K562 (cell line): ENCODE measurements around the gene SRRM4. TPM values are rescaled to one million over a fixed set of nuclear protein-coding genes. Genes with fewer than 3 reads are reported as not detected.

Experiments used
- ATAC-seq: fragments of 200-7000 bp; cut with Tn5 transposase; 3 replicates; pipeline ENCODE4 v1.9.1; 2020; ENCODE audit warnings: moderate library complexity
- BruUV-seq: library from RNA; stranded (reverse); fragments of 400-500 nt; replicated peaks from 2 replicates; lab custom pipeline; 2021; lab: Mats Ljungman, UMichigan
- CTCF ChIA-PET: fragments of 300-600 bp; formaldehyde crosslinking; extraction: SDS; loops from one replicate; lab custom pipeline; 2021; ENCODE audit warnings: low intra/inter-chr PET ratio; lab: Yijun Ruan, JAX
- POLR2A ChIA-PET: fragments of 300-600, 350-650 bp; sonication (Branson Sonifier 250); formaldehyde crosslinking; extraction: SDS; loops from one replicate; lab custom pipeline; 2021; ENCODE audit warnings: antibody characterized with exemption, inconsistent platforms; lab: Yijun Ruan, JAX
- DNase-seq, 4 experiments: peaks; one replicate each; pipeline versions ENCODE4 v3.0.0 to v3.0.0-alpha.2; 2011 to 2018; ENCODE audit warnings: low spot score in 3 of 4, mixed read lengths in 3 of 4; ENCODE audit errors: extremely low read depth in 1 of 4
- FAIRE-seq: peaks from 2 replicates; lab custom pipeline; 2011; peaks lifted over from hg19 to GRCh38; lab: Jason Lieb, UNC
- H2AFZ ChIP-seq: 2 replicates; pipeline ENCODE4 v1.6.0; 2011; ENCODE audit warnings: low read depth, low read length, control low read depth, inconsistent platforms
- H3K27ac ChIP-seq: fragments of 200-600 bp; 3 replicates; pipeline ENCODE4 v1.8.0; 2011; ENCODE audit warnings: low read depth, mild to moderate bottlenecking, control low read depth, inconsistent platforms, low read length, moderate library complexity, mixed read lengths; ENCODE audit errors: extremely low read depth
- H3K27me3 ChIP-seq, 2 experiments: fragments of 300-600 bp in 1 of 2; 2 replicates in 1 of 2; 3 replicates in 1 of 2; pipeline versions ENCODE4 v1.6.0 to v1.8.0; 2011; ENCODE audit warnings: inconsistent platforms in 2 of 2, low read length in 2 of 2, mild to moderate bottlenecking in 1 of 2, mixed read lengths in 1 of 2, moderate library complexity in 1 of 2; ENCODE audit not compliant: control insufficient read depth in 2 of 2, insufficient read depth in 2 of 2
- H3K36me3 ChIP-seq: fragments of 300-600 bp; 3 replicates; pipeline ENCODE4 v1.8.0; 2011; ENCODE audit warnings: mild to moderate bottlenecking, low read length, inconsistent platforms; ENCODE audit not compliant: control insufficient read depth, insufficient read depth
- H3K4me1 ChIP-seq, 2 experiments: fragments of 200-600 bp in 1 of 2; replicated peaks in 1 of 2; 2 replicates in 1 of 2; 3 replicates in 1 of 2; pipeline versions ENCODE4 v1.5.1 to v1.8.0; 2011; ENCODE audit warnings: inconsistent platforms in 2 of 2, low read length in 2 of 2, mild to moderate bottlenecking in 1 of 2, mixed read lengths in 1 of 2, moderate library complexity in 1 of 2; ENCODE audit not compliant: control insufficient read depth in 2 of 2, insufficient read depth in 2 of 2
- H3K4me2 ChIP-seq: 2 replicates; pipeline ENCODE4 v1.6.1; 2011; ENCODE audit warnings: low read length, control low read depth, inconsistent platforms, mixed read lengths; ENCODE audit not compliant: insufficient read depth
- H3K4me3 ChIP-seq: fragments of 200-600 bp; sonication (generic), shearing (Covaris generic); 2 replicates; pipeline ENCODE4 v1.5.1; 2016; ENCODE audit warnings: control low read depth, inconsistent platforms
- H3K79me2 ChIP-seq: fragments of 200-600 bp; 3 replicates; pipeline ENCODE4 v1.8.0; 2011; ENCODE audit warnings: low read length, inconsistent platforms; ENCODE audit not compliant: control insufficient read depth, insufficient read depth
- H3K9ac ChIP-seq, 2 experiments: 2 replicates each; pipeline versions ENCODE4 v1.6.0 to v1.6.1; 2011; ENCODE audit warnings: low read depth in 2 of 2, low read length in 2 of 2, control low read depth in 1 of 2, inconsistent platforms in 1 of 2, mild to moderate bottlenecking in 1 of 2, mixed read lengths in 1 of 2; ENCODE audit not compliant: insufficient read depth in 1 of 2
- H3K9me1 ChIP-seq: one replicate; pipeline ENCODE4 v1.6.0; 2011; ENCODE audit warnings: inconsistent platforms, mild to moderate bottlenecking, low read length, moderate library complexity; ENCODE audit not compliant: control insufficient read depth, insufficient read depth
- H3K9me3 ChIP-seq: replicated peaks from 2 replicates; pipeline ENCODE4 v1.5.1; 2011; ENCODE audit warnings: low read depth, low read length, inconsistent platforms; ENCODE audit not compliant: control insufficient read depth, insufficient read depth
- H4K20me1 ChIP-seq: replicated peaks from 2 replicates; pipeline ENCODE4 v1.6.1; 2011; ENCODE audit warnings: low read length, inconsistent platforms, mixed read lengths; ENCODE audit not compliant: control insufficient read depth, insufficient read depth
- CREB3L1 ChIP-seq: fragments of 450-650 bp; IDR thresholded peaks from 2 replicates; pipeline ENCODE4 v1.6.1; 2014; ENCODE audit warnings: low read depth, mild to moderate bottlenecking, moderate library complexity, borderline replicate concordance
- EHMT2 ChIP-seq: fragments of 450-650 bp; IDR thresholded peaks from 2 replicates; pipeline ENCODE4 v1.6.1; 2018; ENCODE audit warnings: antibody characterized with exemption
- ELF1 ChIP-seq: fragments of 200-800 bp; sonication (Bioruptor generic); IDR thresholded peaks from 2 replicates; pipeline ENCODE4 v1.6.1; 2016; ENCODE audit warnings: missing genetic modification characterization, missing compliant biosample characterization
- FOXA3 ChIP-seq, 2 experiments: fragments of 450-650 bp in 1 of 2; sonication (generic) in 1 of 2; formaldehyde crosslinking; IDR thresholded peaks in 1 of 2; conservative IDR thresholded peaks in 1 of 2; 2 replicates each; pipeline versions ENCODE4 v1.4.0 to v1.8.0; 2020 to 2022; ENCODE audit warnings: mild to moderate bottlenecking in 2 of 2, missing genetic modification reagents in 1 of 2
- FOXJ3 ChIP-seq: sonication (generic); formaldehyde crosslinking; IDR thresholded peaks from 2 replicates; pipeline ENCODE4 v1.4.0; 2020; ENCODE audit warnings: mild to moderate bottlenecking, missing genetic modification reagents
- IFI16 ChIP-seq: fragments of 250-450 bp; sonication (Bioruptor Pico); IDR thresholded peaks from 2 replicates; pipeline ENCODE4 v2.1.2; 2022; ENCODE audit warnings: mild to moderate bottlenecking, inconsistent platforms
- MAX ChIP-seq: sonication (generic); formaldehyde crosslinking; IDR thresholded peaks from 2 replicates; pipeline ENCODE4 v1.9.0; 2022; ENCODE audit warnings: mild to moderate bottlenecking, missing genetic modification reagents
- MEIS2 ChIP-seq: fragments of 450-650 bp; IDR thresholded peaks from 2 replicates; pipeline ENCODE4 v1.6.1; 2014; ENCODE audit warnings: mild to moderate bottlenecking; ENCODE audit not compliant: partially characterized antibody
- POLR2B ChIP-seq: fragments of 450-650 bp; IDR thresholded peaks from 2 replicates; pipeline ENCODE4 v1.6.1; 2018; ENCODE audit warnings: low read depth; ENCODE audit not compliant: partially characterized antibody
- SREBF1 ChIP-seq: fragments of 150-350 bp; IDR thresholded peaks from 2 replicates; pipeline ENCODE4 v1.6.1; 2014; ENCODE audit warnings: antibody characterized with exemption, low read depth, low read length, borderline replicate concordance
- ZNF644 ChIP-seq: fragments of 200-800 bp; sonication (Bioruptor generic); IDR thresholded peaks from 2 replicates; pipeline ENCODE4 v1.6.1; 2016; ENCODE audit warnings: low read depth, missing genetic modification characterization, missing compliant biosample characterization
- ZNF696 ChIP-seq: fragments of 250-450 bp; sonication (Bioruptor Pico); conservative IDR thresholded peaks from 2 replicates; pipeline ENCODE4 v1.4.0; 2020; ENCODE audit warnings: mild to moderate bottlenecking, moderate library complexity
- WGBS: fragments of 100-300 bp; shearing (Covaris generic); methylation state at CpG from one replicate; pipeline ENCODE4 v1.1.6; 2016; ENCODE audit warnings: low coverage, mixed read lengths; ENCODE audit not compliant: insufficient coverage; ENCODE audit errors: missing lambda C conversion rate; 5-methylcytosine and 5-hydroxymethylcytosine counted together
- in situ Hi-C: fragments of 300-500 bp; cut with MboI; formaldehyde crosslinking; loops from 4 replicates; pipeline ENCODE4 v1.15.0; 2018; ENCODE audit warnings: inconsistent platforms, mixed read lengths
- intact Hi-C: fragments of 100-400 bp; cut with micrococcal nuclease; formaldehyde crosslinking; loops from 2 replicates; pipeline ENCODE4 v1.14.2; 2022
- polyA plus RNA-seq, 8 experiments: library from polyadenylated mRNA; depleted of rRNA in 4 of 8; stranded (reverse) in 5 of 8; unstranded in 3 of 8; fragments of >200 nt; fragmentation: Nextera tagmentation in 2 of 8; fragmentation: Illumina TruSeq in 1 of 8; extraction: Ambion mirVana in 2 of 8; extraction: Trizol in 1 of 8; gene quantifications; 2 replicates each; pipeline versions ENCODE4 v1.2.1 to v1.2.3, GENCODE V29; 2011 to 2014; ENCODE audit warnings: inconsistent platforms in 1 of 8, missing spikeins in 1 of 8
- total RNA-seq, 7 experiments: library from RNA; depleted of rRNA in 6 of 7; stranded (reverse); fragments of >200 nt in 6 of 7; fragmentation: Illumina TruSeq in 2 of 7; extraction: Trizol in 2 of 7; gene quantifications; 2 replicates each; pipeline versions ENCODE4 v1.2.1 to v1.2.3, GENCODE V29; 2011 to 2021; ENCODE audit warnings: low replicate concordance in 1 of 7

The SRRM4 gene
- total and polyA plus RNA-seq, 9 of the 15 experiments (the other 6 are each of a cell fraction or from before 2014, with no cell fraction given), result not detected

GRCh38 chr12:119177724-119178380, 196.5 kb downstream of the SRRM4 start:
- no peak overlapping the region for H3K9ac ChIP-seq
- H3K36me3 ChIP-seq, result no peaks in the 10 kb centered on the region
- WGBS, result 27% methylated on average over 15 of the region's 15 CpGs
- no peaks in the 10 kb centered on the region for H3K9me1 ChIP-seq
- no TSS peak for BruUV-seq
- no peak overlapping the region for H3K4me2 ChIP-seq
- FAIRE-seq (no peak), ATAC-seq (no peak)
- H3K27me3 ChIP-seq, result peaks cover 0 to 31% of the 10 kb centered on the region in 2 experiments; a peak in 3 of 5 replicates
- no peaks in the 10 kb centered on the region for H3K9me3 ChIP-seq
- no peaks in the 10 kb centered on the region for H3K79me2 ChIP-seq
- intact Hi-C loops (no loop called here), in situ Hi-C loops (no loop called here)
- no peak overlapping the region for H2AFZ ChIP-seq
- H3K27ac ChIP-seq, result no peak overlapping the region
- no peaks in the 10 kb centered on the region for H4K20me1 ChIP-seq
- no peak overlapping the region for H3K4me3 ChIP-seq
- POLR2A ChIA-PET, result no interaction called here
- CTCF ChIA-PET, result no interaction called here
- peaks cover 0 to 12% of the 10 kb centered on the region in 2 experiments; a peak in 1 of 5 replicates for H3K4me1 ChIP-seq
- TF ChIP-seq FOXJ3 (CRISPR knock-in tag) (no peak), EHMT2 (no peak), MEIS2 (no peak)
- TF ChIP-seq, all 486 proteins: peak for 0
- no peak for DNase-seq

GRCh38 chr12:119178544-119179334, 197.4 kb downstream of the SRRM4 start, which contains the start of gene HSPB8:
Gene HSPB8, plus strand, starts transcription at chr12:119178931. Its CDS starts 382 bp downstream, at chr12:119179313.
- in situ Hi-C loops (no loop called here), intact Hi-C loops (no loop called here)
- ChIA-PET CTCF (no interaction called here), POLR2A (interaction anchor here (0.6 kb wide), 1 partner anchor 79 kb away, joined by 3 read pairs; no protein-coding TSS in a partner anchor)
- Histone ChIP-seq H3K4me1 (peaks cover 0 to 12% of the 10 kb centered on the region in 2 experiments; a peak in 1 of 5 replicates), H3K4me3 (no peak within 1 kb of the TSS), H3K9me3 (no peaks in the 10 kb centered on the region), H3K27me3 (peaks cover 0 to 26% of the 10 kb centered on the region in 2 experiments; a peak in 3 of 5 replicates), H3K9ac (no peak within 1 kb of the TSS), H3K4me2 (no peak within 1 kb of the TSS), H3K79me2 (no peaks in the 10 kb centered on the region), H3K36me3 (no peaks in the 10 kb centered on the region), H3K9me1 (no peaks in the 10 kb centered on the region), H3K27ac (no peak within 1 kb of the TSS), H2AFZ (no peak within 1 kb of the TSS; the same call in 1 of the 2 replicates), H4K20me1 (no peaks in the 10 kb centered on the region)
- no TSS peak for BruUV-seq
- DNase-seq (peak; percentile 16 to 31 (median 23)), ATAC-seq (peak; percentile 71), FAIRE-seq (no peak)
- under 1% methylated on average over 25 of the region's 33 CpGs for WGBS
- TF ChIP-seq CREB3L1 (no peak), ZNF696 (CRISPR knock-in tag) (no peak), POLR2B (no peak), FOXA3 (CRISPR knock-in tag; conservative IDR thresholded peaks at IDR 0.05 in 1 of 2, IDR thresholded peaks at IDR 0.05 in 1 of 2) (no peak), ZNF644 (tag) (no peak), ELF1 (no peak), IFI16 (CRISPR knock-in tag) (no peak), SREBF1 (no peak), MAX (no peak)
